ENCODE measurements around the gene CNTNAP1.
A peak's percentile ranks its signal among the peaks of the same experiment; 100 is the strongest.

The CNTNAP1 gene

GRCh38 chr17:42697108-42697811, 14.9 kb downstream of the CNTNAP1 start:
- TF ChIP-seq POLR2AphosphoS5 (IDR thresholded peaks at IDR 0.05; ENCODE audit: low read depth, low read length) (no peak), POLR2A (IDR thresholded peaks at IDR 0.05; ENCODE audit: low read depth, low read length) (no peak), PAX5 (IDR thresholded peaks at IDR 0.05; ENCODE audit: insufficient read depth, low read length, severe bottlenecking) (no peak), POU2F2 (IDR thresholded peaks at IDR 0.05; ENCODE audit: low read depth, low read length) (no peak), SPI1 (IDR thresholded peaks at IDR 0.05; ENCODE audit: low read depth, low read length) (no peak), TAF1 (IDR thresholded peaks at IDR 0.05; ENCODE audit: low read depth, low read length) (no peak)
- DNase-seq (ENCODE audit: insufficient read length, low spot score) (peak; percentile 2), FAIRE-seq (no peak)

- TF ChIP-seq POLR2AphosphoS5 (IDR thresholded peaks at IDR 0.05; ENCODE audit: low read depth, low read length) (no peak), POLR2A (IDR thresholded peaks at IDR 0.05; ENCODE audit: low read depth, low read length) (no peak)
- no peak for FAIRE-seq
- DNase-seq (ENCODE audit: insufficient read length, low spot score), result peak; percentile 8
Observed at GRCh38 chr17:42698736-42699414, 16.5 kb downstream of the CNTNAP1 start.

GRCh38 chr17:42699415-42699740, 17.0 kb downstream of the CNTNAP1 start:
- no peak for TF ChIP-seq POLR2A (IDR thresholded peaks at IDR 0.05; ENCODE audit: low read depth, low read length)
- TF ChIP-seq POU2F2 (IDR thresholded peaks at IDR 0.05; ENCODE audit: low read depth, low read length), result no peak
- TF ChIP-seq SPI1 (IDR thresholded peaks at IDR 0.05; ENCODE audit: low read depth, low read length), result no peak
- TF ChIP-seq TAF1 (IDR thresholded peaks at IDR 0.05; ENCODE audit: low read depth, low read length), result no peak
- TF ChIP-seq PAX5 (IDR thresholded peaks at IDR 0.05; ENCODE audit: insufficient read depth, low read length, severe bottlenecking), result no peak
- TF ChIP-seq POLR2AphosphoS5 (IDR thresholded peaks at IDR 0.05; ENCODE audit: low read depth, low read length), result no peak
- no peak for DNase-seq (ENCODE audit: insufficient read length, low spot score)
- no peak for FAIRE-seq

- FAIRE-seq (no peak), DNase-seq (ENCODE audit: insufficient read length, low spot score) (no peak)
- no peak for TF ChIP-seq PAX5 (IDR thresholded peaks at IDR 0.05; ENCODE audit: insufficient read depth, low read length, severe bottlenecking)
- no peak for TF ChIP-seq POU2F2 (IDR thresholded peaks at IDR 0.05; ENCODE audit: low read depth, low read length)
- no peak for TF ChIP-seq TAF1 (IDR thresholded peaks at IDR 0.05; ENCODE audit: low read depth, low read length)
- no peak for TF ChIP-seq POLR2AphosphoS5 (IDR thresholded peaks at IDR 0.05; ENCODE audit: low read depth, low read length)
- no peak for TF ChIP-seq SPI1 (IDR thresholded peaks at IDR 0.05; ENCODE audit: low read depth, low read length)
- no peak for TF ChIP-seq POLR2A (IDR thresholded peaks at IDR 0.05; ENCODE audit: low read depth, low read length)
Observed at GRCh38 chr17:42700586-42701289, 18.4 kb downstream of the CNTNAP1 start.

GRCh38 chr17:42702446-42702845, 20.1 kb downstream of the CNTNAP1 start:
- TF ChIP-seq SPI1 (IDR thresholded peaks at IDR 0.05; ENCODE audit: low read depth, low read length) (peak; percentile 94), TAF1 (IDR thresholded peaks at IDR 0.05; ENCODE audit: low read depth, low read length) (no peak), POU2F2 (IDR thresholded peaks at IDR 0.05; ENCODE audit: low read depth, low read length) (no peak)
- DNase-seq (ENCODE audit: insufficient read length, low spot score) (peak; percentile 33), FAIRE-seq (peak; percentile 88)

GRCh38 chr17:42704490-42704836, 22.1 kb downstream of the CNTNAP1 start:
- DNase-seq (ENCODE audit: insufficient read length, low spot score) (no peak), FAIRE-seq (no peak)
- TF ChIP-seq POLR2A (IDR thresholded peaks at IDR 0.05; ENCODE audit: low read depth, low read length) (no peak), PAX5 (IDR thresholded peaks at IDR 0.05; ENCODE audit: insufficient read depth, low read length, severe bottlenecking) (no peak), POLR2AphosphoS5 (IDR thresholded peaks at IDR 0.05; ENCODE audit: low read depth, low read length) (no peak), TAF1 (IDR thresholded peaks at IDR 0.05; ENCODE audit: low read depth, low read length) (no peak), SPI1 (IDR thresholded peaks at IDR 0.05; ENCODE audit: low read depth, low read length) (no peak), POU2F2 (IDR thresholded peaks at IDR 0.05; ENCODE audit: low read depth, low read length) (no peak)

GRCh38 chr17:42704837-42705494, 22.6 kb downstream of the CNTNAP1 start:
- FAIRE-seq, result peak; percentile 95
- TF ChIP-seq PAX5 (IDR thresholded peaks at IDR 0.05; ENCODE audit: insufficient read depth, low read length, severe bottlenecking), result no peak
- TF ChIP-seq SPI1 (IDR thresholded peaks at IDR 0.05; ENCODE audit: low read depth, low read length), result peak; percentile 89
- no peak for TF ChIP-seq TAF1 (IDR thresholded peaks at IDR 0.05; ENCODE audit: low read depth, low read length)
- peak; percentile 93 for TF ChIP-seq POU2F2 (IDR thresholded peaks at IDR 0.05; ENCODE audit: low read depth, low read length)
- peak; percentile 53 for DNase-seq (ENCODE audit: insufficient read length, low spot score)

- FAIRE-seq, result peak; percentile 80
- no peak for DNase-seq (ENCODE audit: insufficient read length, low spot score)
- TF ChIP-seq TAF1 (IDR thresholded peaks at IDR 0.05; ENCODE audit: low read depth, low read length) (no peak), PAX5 (IDR thresholded peaks at IDR 0.05; ENCODE audit: insufficient read depth, low read length, severe bottlenecking) (no peak), POLR2A (IDR thresholded peaks at IDR 0.05; ENCODE audit: low read depth, low read length) (no peak), POLR2AphosphoS5 (IDR thresholded peaks at IDR 0.05; ENCODE audit: low read depth, low read length) (no peak), SPI1 (IDR thresholded peaks at IDR 0.05; ENCODE audit: low read depth, low read length) (no peak), POU2F2 (IDR thresholded peaks at IDR 0.05; ENCODE audit: low read depth, low read length) (no peak)
Observed at GRCh38 chr17:42706732-42707131, 24.4 kb downstream of the CNTNAP1 start.

GRCh38 chr17:42708588-42708987, 26.3 kb downstream of the CNTNAP1 start:
- no peak for TF ChIP-seq POU2F2 (IDR thresholded peaks at IDR 0.05; ENCODE audit: low read depth, low read length)
- TF ChIP-seq TAF1 (IDR thresholded peaks at IDR 0.05; ENCODE audit: low read depth, low read length), result no peak
- TF ChIP-seq PAX5 (IDR thresholded peaks at IDR 0.05; ENCODE audit: insufficient read depth, low read length, severe bottlenecking), result no peak
- no peak for TF ChIP-seq POLR2AphosphoS5 (IDR thresholded peaks at IDR 0.05; ENCODE audit: low read depth, low read length)
- no peak for TF ChIP-seq POLR2A (IDR thresholded peaks at IDR 0.05; ENCODE audit: low read depth, low read length)
- no peak for TF ChIP-seq SPI1 (IDR thresholded peaks at IDR 0.05; ENCODE audit: low read depth, low read length)
- DNase-seq (ENCODE audit: insufficient read length, low spot score), result no peak
- FAIRE-seq, result no peak

Measured in GM12891 (cell line).